Activated naive CD4-positive, alpha-beta T cell treated with Interleukin-2 at 50 U/mL for 16 hours (primary cell): ENCODE measurements around the gene STARD13.

Experiments used
- DNase-seq: peaks from one replicate; pipeline ENCODE4 v3.0.0-alpha.2; 2020

STARD13 gene

GRCh38 chr13:33276570-33276969, 9.0 kb downstream of the STARD13 start:
- no peak for DNase-seq

GRCh38 chr13:33275916-33276315, 9.6 kb downstream of the STARD13 start:
- no peak for DNase-seq

- DNase-seq, result no peak
Observed at GRCh38 chr13:33274264-33274663, 11.3 kb downstream of the STARD13 start.

- no peak for DNase-seq
Observed at GRCh38 chr13:33272531-33273124, 12.9 kb downstream of the STARD13 start.

GRCh38 chr13:33271759-33272158, 13.8 kb downstream of the STARD13 start:
- no peak for DNase-seq

- no peak for DNase-seq
Observed at GRCh38 chr13:33270895-33271538, 14.5 kb downstream of the STARD13 start.

- DNase-seq, result no peak
Observed at GRCh38 chr13:33265607-33266006, 19.9 kb downstream of the STARD13 start.

- no peak for DNase-seq
Observed at GRCh38 chr13:33265133-33265532, 20.4 kb downstream of the STARD13 start.

- no peak for DNase-seq
Observed at GRCh38 chr13:33264620-33264978, 21.0 kb downstream of the STARD13 start.

- no peak for DNase-seq
Observed at GRCh38 chr13:33263976-33264619, 21.5 kb downstream of the STARD13 start.

GRCh38 chr13:33263484-33263883, 22.1 kb downstream of the STARD13 start:
- no peak for DNase-seq

- DNase-seq, result no peak
Observed at GRCh38 chr13:33262997-33263396, 22.6 kb downstream of the STARD13 start.

GRCh38 chr13:33262594-33262993, 23.0 kb downstream of the STARD13 start:
- DNase-seq, result no peak

GRCh38 chr13:33262062-33262487, 23.5 kb downstream of the STARD13 start:
- no peak for DNase-seq

- DNase-seq, result no peak
Observed at GRCh38 chr13:33261387-33262061, 24.0 kb downstream of the STARD13 start.

- no peak for DNase-seq
Observed at GRCh38 chr13:33260168-33261098, 25.1 kb downstream of the STARD13 start.

- DNase-seq, result no peak
Observed at GRCh38 chr13:33259296-33259695, 26.3 kb downstream of the STARD13 start.

- DNase-seq, result no peak
Observed at GRCh38 chr13:33258808-33259193, 26.8 kb downstream of the STARD13 start.

- no peak for DNase-seq
Observed at GRCh38 chr13:33257841-33258807, 27.4 kb downstream of the STARD13 start.

GRCh38 chr13:33256148-33256840, 29.3 kb downstream of the STARD13 start:
- no peak for DNase-seq

- no peak for DNase-seq
Observed at GRCh38 chr13:33252135-33252534, 33.4 kb downstream of the STARD13 start.
